HUES64 (cell line): ENCODE results near the gene C5orf47.
"Not testable (repeated sequence)": the region's sequence is repeated elsewhere in the genome, so short reads cannot be mapped to it uniquely, and the experiment has no call there.

Experiments
- H3K27ac ChIP-seq: 2 replicates; pipeline ENCODE4 v1.7.0; 2013; ENCODE audit warnings: low read depth, low read length, inconsistent platforms
- H3K27me3 ChIP-seq: 2 replicates; pipeline ENCODE4 v1.6.1; 2013; ENCODE audit warnings: mild to moderate bottlenecking, low read length; ENCODE audit not compliant: insufficient read depth
- H3K36me3 ChIP-seq: 2 replicates; pipeline ENCODE4 v1.6.1; 2013; ENCODE audit warnings: mild to moderate bottlenecking, low read length; ENCODE audit not compliant: insufficient read depth
- H3K4me1 ChIP-seq: 2 replicates; pipeline ENCODE4 v1.6.1; 2013; ENCODE audit warnings: mild to moderate bottlenecking, low read length, moderate library complexity; ENCODE audit not compliant: insufficient read depth
- H3K4me3 ChIP-seq: 2 replicates; pipeline ENCODE4 v1.5.1; 2013; ENCODE audit warnings: mild to moderate bottlenecking, low read length, moderate library complexity
- H3K9ac ChIP-seq: 2 replicates; pipeline ENCODE4 v1.6.1; 2013; ENCODE audit warnings: mild to moderate bottlenecking, low read depth, low read length
- H3K9me3 ChIP-seq: 2 replicates; pipeline ENCODE4 v1.6.1; 2013; ENCODE audit warnings: low read depth, low read length; ENCODE audit not compliant: insufficient read depth
- WGBS: fragments of 150-250, 120-280 bp; methylation state at CpG from one replicate; pipeline ENCODE4 v1.1.7; 2013; ENCODE audit warnings: missing lambda C conversion rate; 5-methylcytosine and 5-hydroxymethylcytosine counted together

The C5orf47 gene

GRCh38 chr5:174003795-174004194 is 14.8 kb downstream of the C5orf47 start:
- Histone ChIP-seq H3K27ac (no peak overlapping the region), H3K36me3 (no peaks in the 10 kb centered on the region), H3K4me1 (no peaks in the 10 kb centered on the region), H3K27me3 (no peaks in the 10 kb centered on the region; the same call in 1 of the 2 replicates), H3K4me3 (no peak overlapping the region), H3K9ac (no peak overlapping the region), H3K9me3 (no peaks in the 10 kb centered on the region)

- Histone ChIP-seq H3K4me1 (no peaks in the 10 kb centered on the region), H3K27ac (no peak overlapping the region)
- 92% methylated on average over 5 of the region's 5 CpGs for WGBS
These were observed 20.0 kb downstream of the C5orf47 start for GRCh38 chr5:174008922-174009321.

GRCh38 chr5:174010365-174010764 is 21.4 kb downstream of the C5orf47 start:
- Histone ChIP-seq H3K4me3 (no peak overlapping the region), H3K9ac (no peak overlapping the region), H3K27me3 (no peaks in the 10 kb centered on the region; the same call in 1 of the 2 replicates), H3K36me3 (no peaks in the 10 kb centered on the region), H3K9me3 (no peaks in the 10 kb centered on the region), H3K27ac (no peak overlapping the region), H3K4me1 (no peaks in the 10 kb centered on the region)
- WGBS = 60% methylated on average over 1 of the region's 1 CpG

More at GRCh38 chr5:174008922-174009321, 20.0 kb downstream of the C5orf47 start:
- Histone ChIP-seq H3K27me3 (no peaks in the 10 kb centered on the region; the same call in 1 of the 2 replicates), H3K36me3 (no peaks in the 10 kb centered on the region), H3K4me3 (no peak overlapping the region), H3K9me3 (no peaks in the 10 kb centered on the region), H3K9ac (no peak overlapping the region)

GRCh38 chr5:174011441-174011840 is 22.5 kb downstream of the C5orf47 start:
- Histone ChIP-seq H3K27me3 (no peaks in the 10 kb centered on the region), H3K9me3 (no peaks in the 10 kb centered on the region), H3K36me3 (no peaks in the 10 kb centered on the region), H3K4me3 (no peak overlapping the region), H3K4me1 (no peaks in the 10 kb centered on the region), H3K9ac (no peak overlapping the region), H3K27ac (no peak overlapping the region)
- no CpG with 5 or more reads among the region's 3 CpGs for WGBS

DNA sequence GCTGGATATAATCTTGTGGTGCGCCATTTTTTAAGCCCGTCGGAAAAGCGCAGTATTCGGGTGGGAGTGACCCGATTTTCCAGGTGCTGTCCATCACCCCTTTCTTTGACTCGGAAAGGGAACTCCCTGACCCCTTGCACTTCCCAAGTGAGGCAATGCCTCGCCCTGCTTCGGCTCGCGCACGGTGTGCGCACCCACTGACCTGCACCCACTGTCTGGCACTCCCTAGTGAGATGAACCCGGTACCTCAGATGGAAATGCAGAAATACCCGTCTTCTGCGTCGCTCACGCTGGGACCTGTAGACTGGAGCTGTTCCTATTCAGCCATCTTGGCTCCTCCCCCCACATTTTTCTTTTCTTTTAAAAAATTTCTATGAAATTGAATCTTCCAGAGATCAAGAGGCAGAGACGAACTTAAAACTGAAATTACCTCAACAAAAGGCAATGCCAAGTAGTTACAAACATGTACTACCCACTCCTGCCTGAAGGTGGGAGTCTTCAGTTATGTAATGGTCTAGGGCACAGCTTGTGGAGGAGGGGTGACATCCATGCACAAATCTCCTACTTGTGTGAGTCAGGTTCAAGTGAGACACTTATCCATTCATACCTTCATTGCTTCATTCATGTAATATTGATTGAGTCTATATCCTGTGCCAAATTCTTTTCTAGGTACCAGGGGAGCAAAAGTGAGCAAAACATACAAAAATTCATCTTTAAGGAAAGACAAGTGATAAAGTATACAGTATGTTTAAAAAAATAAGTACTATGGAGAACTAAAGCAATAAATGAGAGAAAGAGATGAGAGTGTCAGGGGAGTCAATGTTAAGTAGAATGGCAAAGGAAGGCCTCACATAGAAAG is 31.3 kb downstream of the C5orf47 start:
- H3K9me3 ChIP-seq, H3K4me1 ChIP-seq, H3K27ac ChIP-seq, H3K27me3 ChIP-seq, H3K36me3 ChIP-seq: not testable (repeated sequence)
- 12% methylated on average over 16 of the region's 19 CpGs for WGBS
- peak overlapping the region; percentile 54 for H3K4me3 ChIP-seq
- peak overlapping the region; percentile 69 for H3K9ac ChIP-seq

DNA sequence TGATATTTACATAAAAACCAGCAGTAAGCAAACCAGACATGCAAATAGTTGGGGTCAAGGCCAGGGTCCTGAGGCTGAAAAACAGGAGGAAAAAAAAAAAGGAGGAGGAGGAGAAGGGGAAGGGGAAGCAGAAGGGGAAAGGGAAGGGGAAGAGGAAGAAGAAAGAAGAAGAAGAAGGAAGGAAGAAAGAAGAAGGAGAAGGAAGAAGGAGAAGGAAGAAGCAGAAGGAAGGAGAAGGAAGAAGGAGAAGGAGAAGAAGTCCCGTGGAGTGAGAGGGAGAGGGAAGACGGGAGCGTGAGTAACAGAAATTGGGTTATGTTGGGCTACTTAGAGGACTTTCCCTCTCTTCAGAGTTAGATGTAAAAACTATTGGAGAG is 31.9 kb downstream of the C5orf47 start:
- H3K9ac ChIP-seq = no peak overlapping the region
- H3K27me3 ChIP-seq = no peaks in the 10 kb centered on the region
- H3K9me3 ChIP-seq = no peaks in the 10 kb centered on the region
- no peak overlapping the region for H3K27ac ChIP-seq
- H3K36me3 ChIP-seq = no peaks in the 10 kb centered on the region
- 94% methylated on average over 3 of the region's 3 CpGs for WGBS
- H3K4me3 ChIP-seq = no peak overlapping the region
- 0 out of 2 replicates have a peak, but pooled peaks cover 3% of the 10 kb centered on the region for H3K4me1 ChIP-seq

DNA sequence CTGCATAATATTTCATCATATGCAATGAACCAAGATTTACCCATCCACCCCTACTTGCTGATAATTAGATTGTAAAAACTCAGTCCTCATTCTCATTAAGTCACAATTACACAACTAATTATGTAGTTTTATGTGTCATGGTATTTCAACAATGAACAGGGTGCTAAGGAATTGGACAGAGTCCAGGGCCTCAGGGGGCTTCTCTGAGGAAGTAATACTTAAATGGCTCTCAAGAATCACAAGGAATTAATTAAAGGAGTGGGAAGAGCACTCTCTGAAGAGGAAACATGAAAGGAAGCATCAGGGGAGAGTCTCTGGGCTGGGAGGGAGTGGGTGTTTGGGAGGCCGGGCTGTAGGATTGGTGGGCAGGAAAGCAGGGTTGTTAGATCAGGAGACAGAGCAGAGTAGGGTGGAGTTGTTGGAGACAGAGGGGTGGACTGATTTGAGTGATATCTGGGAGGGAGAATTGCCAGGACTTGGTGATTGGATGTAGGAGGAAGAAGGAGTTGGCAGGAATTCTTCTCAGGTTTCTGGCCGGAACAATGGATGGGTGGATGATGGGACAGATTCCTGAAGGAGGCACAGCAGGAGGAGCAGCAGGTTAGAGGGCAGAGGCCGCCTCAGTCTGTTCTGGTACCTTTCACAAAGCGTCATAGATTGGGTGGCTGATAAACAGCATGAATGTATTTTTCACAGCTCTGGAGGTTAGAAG is 33.6 kb downstream of the C5orf47 start:
- H3K4me1 ChIP-seq = 0 out of 2 replicates have a peak, but pooled peaks cover 3% of the 10 kb centered on the region

GRCh38 chr5:174030286-174030685 is 41.3 kb downstream of the C5orf47 start:
- no CpG with 5 or more reads among the region's 2 CpGs for WGBS

More for the DNA sequence above, 33.6 kb downstream of the C5orf47 start:
- Histone ChIP-seq H3K9me3 (no peaks in the 10 kb centered on the region), H3K36me3 (no peaks in the 10 kb centered on the region), H3K9ac (no peak overlapping the region), H3K27ac (no peak overlapping the region), H3K4me3 (no peak overlapping the region), H3K27me3 (no peaks in the 10 kb centered on the region)
- WGBS = 69% methylated on average over 4 of the region's 4 CpGs

DNA sequence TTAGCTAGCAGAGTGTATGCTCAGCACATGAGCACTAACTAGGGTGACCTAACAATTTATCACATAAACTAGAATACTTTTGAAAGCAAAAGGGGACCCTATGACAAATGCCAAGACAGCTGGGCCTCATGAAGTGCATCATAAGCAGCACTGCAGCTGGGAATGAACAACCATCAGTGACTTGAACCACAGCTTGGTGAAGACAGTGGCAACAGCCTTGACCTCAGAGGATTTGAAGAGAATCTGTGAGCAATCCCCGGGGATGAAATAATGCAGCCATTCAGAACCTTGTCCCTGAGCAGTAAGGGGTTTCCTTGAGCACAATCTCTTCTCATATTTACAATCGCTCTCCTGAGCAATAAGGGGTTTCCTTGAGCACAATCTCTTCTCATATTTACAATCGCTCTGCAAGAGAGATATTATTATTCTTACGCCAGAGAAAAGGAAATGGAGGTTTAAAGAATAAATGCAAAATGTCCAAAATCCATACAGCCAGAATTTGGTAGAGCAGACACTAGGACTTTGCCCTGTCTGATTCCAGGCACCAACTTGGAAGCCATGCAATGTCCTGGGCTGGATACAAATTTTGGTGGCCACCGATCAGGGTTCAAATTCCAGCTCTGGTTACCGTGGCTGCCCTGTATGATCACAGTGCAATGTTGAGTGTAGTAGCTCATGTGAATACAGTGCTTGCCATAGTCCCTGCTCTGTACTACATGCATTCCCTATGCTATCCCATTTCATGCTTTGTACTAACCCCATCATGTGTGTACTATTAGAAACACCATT is 55.7 kb downstream of the C5orf47 start:
- no peaks in the 10 kb centered on the region for H3K27me3 ChIP-seq
- 75% methylated on average over 5 of the region's 6 CpGs for WGBS
- H3K36me3 ChIP-seq = no peaks in the 10 kb centered on the region
- no peaks in the 10 kb centered on the region for H3K4me1 ChIP-seq
- no peak overlapping the region for H3K27ac ChIP-seq
- no peaks in the 10 kb centered on the region for H3K9me3 ChIP-seq
- H3K4me3 ChIP-seq = no peak overlapping the region
- H3K9ac ChIP-seq = no peak overlapping the region

More at GRCh38 chr5:174030286-174030685, 41.3 kb downstream of the C5orf47 start:
- Histone ChIP-seq H3K4me3 (no peak overlapping the region), H3K27ac (no peak overlapping the region), H3K36me3 (no peaks in the 10 kb centered on the region), H3K27me3 (no peaks in the 10 kb centered on the region), H3K9me3 (peaks cover 4% of the 10 kb centered on the region; the same call in 1 of the 2 replicates), H3K9ac (no peak overlapping the region), H3K4me1 (no peaks in the 10 kb centered on the region)

- H3K4me3 ChIP-seq = no peak within 1 kb of the TSS
- no peaks in the 10 kb centered on the region for H3K27me3 ChIP-seq
- H3K4me1 ChIP-seq = no peaks in the 10 kb centered on the region
- no peaks in the 10 kb centered on the region for H3K9me3 ChIP-seq
- H3K9ac ChIP-seq = no peak within 1 kb of the TSS
- no peaks in the 10 kb centered on the region for H3K36me3 ChIP-seq
- H3K27ac ChIP-seq = no peak within 1 kb of the TSS
- WGBS = under 1% methylated on average over 16 of the region's 17 CpGs
These were observed 56.6 kb downstream of the C5orf47 start, which contains the start of gene NSG2 for GRCh38 chr5:174045470-174046025. NSG2 (plus strand) TSS chr5:174045706; CDS start chr5:174046756, 1,050 bp downstream.
